Calu3 (cell line): ENCODE measurements around the gene CZIB. TPM values are rescaled to one million over a fixed set of nuclear protein-coding genes. Genes with fewer than 3 reads are reported as not detected.
"Not testable (repeated sequence)": the region's sequence is repeated elsewhere in the genome, so short reads cannot be mapped to it uniquely, and the experiment has no call there.

Experiments used
- BruUV-seq: library from RNA; stranded (reverse); fragments of 400-500 nt; replicated peaks from 2 replicates; lab custom pipeline; 2021; lab: Mats Ljungman, UMichigan
- CTCF ChIA-PET: fragments of 300-600 bp; sonication (Branson Sonifier 250); formaldehyde crosslinking; loops from one replicate; lab custom pipeline; 2022; ENCODE audit warnings: antibody characterized with exemption; lab: Charles Lee
- DNase-seq: peaks from one replicate; pipeline ENCODE4 v3.0.0; 2022
- H3K27ac Mint-ChIP-seq: one replicate; pipeline ENCODE4 v1.8.0; 2022; ENCODE audit warnings: mixed read lengths; ENCODE audit not compliant: unreplicated experiment
- H3K27me3 Mint-ChIP-seq: one replicate; pipeline ENCODE4 v1.8.0; 2022; ENCODE audit warnings: mixed read lengths; ENCODE audit not compliant: unreplicated experiment
- H3K36me3 Mint-ChIP-seq: one replicate; pipeline ENCODE4 v1.8.0; 2022; ENCODE audit warnings: mild to moderate bottlenecking, moderate library complexity, mixed read lengths; ENCODE audit not compliant: insufficient read depth, unreplicated experiment
- H3K4me1 Mint-ChIP-seq: one replicate; pipeline ENCODE4 v1.8.0; 2022; ENCODE audit warnings: mild to moderate bottlenecking, low read depth, mixed read lengths; ENCODE audit not compliant: unreplicated experiment
- H3K4me3 Mint-ChIP-seq: one replicate; pipeline ENCODE4 v1.8.0; 2022; ENCODE audit warnings: mild to moderate bottlenecking, low read depth, moderate library complexity, mixed read lengths; ENCODE audit not compliant: unreplicated experiment
- H3K9me3 Mint-ChIP-seq: one replicate; pipeline ENCODE4 v1.8.0; 2022; ENCODE audit warnings: low read depth, mixed read lengths; ENCODE audit not compliant: unreplicated experiment
- CTCF ChIP-seq: fragments of 200-600 bp; IDR thresholded peaks from one replicate; pipeline ENCODE4 v1.8.0; 2022; ENCODE audit warnings: antibody characterized with exemption; ENCODE audit not compliant: unreplicated experiment
- intact Hi-C: fragments of 100-400 bp; cut with micrococcal nuclease; formaldehyde crosslinking; loops from one replicate; pipeline ENCODE4 v1.10.0; 2022; ENCODE audit not compliant: unreplicated experiment
- total RNA-seq: library from RNA; stranded (reverse); gene quantifications from 2 replicates; pipeline ENCODE4 v1.2.3, GENCODE V29; 2022

Gene CZIB
- total RNA-seq, 1 experiment from 2014 or later = 34.1 TPM

- no peak for DNase-seq
- BruUV-seq = no TSS peak
- Mint-ChIP-seq H3K27ac (no peak overlapping the region), H3K9me3 (peaks cover 7% of the 10 kb centered on the region), H3K4me3 (no peak overlapping the region), H3K4me1 (no peaks in the 10 kb centered on the region), H3K36me3 (peaks cover 45% of the 10 kb centered on the region), H3K27me3 (no peaks in the 10 kb centered on the region)
- CTCF ChIA-PET = no interaction called here
- TF ChIP-seq CTCF = no peak
- intact Hi-C loops = no loop called here
These were observed 12.7 kb downstream of the CZIB start for GRCh38 chr1:53207726-53208125.

- H3K27ac Mint-ChIP-seq = no peak overlapping the region
- H3K4me1 Mint-ChIP-seq = no peaks in the 10 kb centered on the region
- no TSS peak for BruUV-seq
- H3K27me3 Mint-ChIP-seq = no peaks in the 10 kb centered on the region
- CTCF ChIA-PET = no interaction called here
- H3K4me3 Mint-ChIP-seq = no peak overlapping the region
- no peak for DNase-seq
- H3K36me3 Mint-ChIP-seq = peaks cover 42% of the 10 kb centered on the region
- peaks cover 7% of the 10 kb centered on the region for H3K9me3 Mint-ChIP-seq
- intact Hi-C loops = no loop called here
- no peak for TF ChIP-seq CTCF
These were observed 13.6 kb downstream of the CZIB start for GRCh38 chr1:53206735-53207379.

GRCh38 chr1:53206083-53206685 lies 14.2 kb downstream of the CZIB start:
- H3K4me3 Mint-ChIP-seq, H3K27ac Mint-ChIP-seq, H3K27me3 Mint-ChIP-seq, H3K4me1 Mint-ChIP-seq, H3K9me3 Mint-ChIP-seq, CTCF ChIA-PET, DNase-seq, intact Hi-C loops, BruUV-seq: not testable (repeated sequence)
- H3K36me3 Mint-ChIP-seq = peaks cover 35% of the 10 kb centered on the region

GRCh38 chr1:53205496-53205895 lies 14.9 kb downstream of the CZIB start:
- H3K9me3 Mint-ChIP-seq, intact Hi-C loops, CTCF ChIA-PET, H3K27me3 Mint-ChIP-seq, BruUV-seq, H3K4me3 Mint-ChIP-seq, DNase-seq, H3K27ac Mint-ChIP-seq, H3K4me1 Mint-ChIP-seq: not testable (repeated sequence)
- peaks cover 33% of the 10 kb centered on the region for H3K36me3 Mint-ChIP-seq

GRCh38 chr1:53203466-53203865 lies 17.0 kb downstream of the CZIB start:
- Mint-ChIP-seq H3K27ac (no peak overlapping the region), H3K4me1 (peaks cover under 1% of the 10 kb centered on the region), H3K27me3 (no peaks in the 10 kb centered on the region), H3K4me3 (no peak overlapping the region), H3K36me3 (peaks cover 25% of the 10 kb centered on the region), H3K9me3 (peaks cover 7% of the 10 kb centered on the region)
- no TSS peak for BruUV-seq
- intact Hi-C loops = no loop called here
- CTCF ChIA-PET = interaction anchor here (0.5 kb wide), 1 partner anchor 161 kb away, joined by 3 read pairs; no protein-coding TSS in a partner anchor
- DNase-seq = no peak
- TF ChIP-seq CTCF = no peak
